ENCODE measurements around the gene DNAJB14.

The DNAJB14 gene

DNA sequence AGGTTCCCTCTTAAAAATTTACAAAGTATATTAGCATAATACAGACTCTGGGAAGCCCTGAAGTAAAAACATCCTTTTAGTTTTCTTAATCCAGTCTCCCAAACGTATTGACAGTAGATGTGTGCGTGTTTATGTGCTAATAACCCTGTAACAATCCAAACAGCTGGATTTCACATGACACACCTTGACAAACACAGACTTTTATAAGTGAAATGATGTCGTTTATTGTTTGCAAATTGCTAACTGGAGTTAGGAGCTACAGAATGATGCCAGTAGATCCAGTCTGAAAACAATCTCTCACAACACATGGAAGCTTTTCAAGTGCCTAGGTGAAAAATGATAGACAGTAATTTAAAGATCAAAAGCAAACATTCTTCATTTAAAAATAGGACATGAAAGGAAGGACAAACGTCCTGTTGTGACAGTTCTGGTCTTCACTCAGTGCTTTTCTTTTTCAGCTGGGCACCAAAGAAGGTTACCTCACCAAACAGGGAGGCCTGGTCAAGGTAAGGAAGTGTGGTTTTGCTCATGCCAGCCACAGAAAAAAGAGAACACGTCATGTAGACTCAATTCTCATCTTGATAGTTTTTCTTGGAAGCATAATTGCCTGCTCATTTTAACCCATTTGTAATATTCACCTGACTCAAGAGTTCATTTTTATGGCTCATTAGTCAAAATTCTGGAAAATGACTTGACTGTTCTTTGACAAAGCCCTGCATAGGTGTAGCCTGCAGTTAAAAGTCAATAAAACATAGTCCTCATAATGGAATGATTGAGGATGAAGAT lies 85.1 kb downstream of the DNAJB14 start:
- no peak for DNase-seq

DNA sequence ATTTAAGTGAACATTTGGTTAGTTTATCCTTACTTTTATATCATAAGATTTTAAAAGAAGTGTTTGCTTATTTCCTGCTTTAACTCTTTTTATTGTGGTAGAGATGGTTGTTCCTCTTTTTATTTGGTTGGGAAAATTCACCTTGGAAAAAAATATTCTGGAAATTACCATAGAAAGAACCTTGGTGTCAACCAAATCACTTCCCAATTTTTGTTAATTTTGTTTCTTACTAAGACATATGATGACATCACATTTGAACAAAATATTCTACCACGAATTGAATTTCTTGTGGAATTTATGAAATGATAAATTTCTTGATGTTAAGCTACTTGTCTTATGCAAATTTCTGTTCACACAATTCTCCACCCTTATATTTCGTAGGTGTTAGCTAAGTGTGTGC lies 85.9 kb downstream of the DNAJB14 start:
- DNase-seq = no peak

DNA sequence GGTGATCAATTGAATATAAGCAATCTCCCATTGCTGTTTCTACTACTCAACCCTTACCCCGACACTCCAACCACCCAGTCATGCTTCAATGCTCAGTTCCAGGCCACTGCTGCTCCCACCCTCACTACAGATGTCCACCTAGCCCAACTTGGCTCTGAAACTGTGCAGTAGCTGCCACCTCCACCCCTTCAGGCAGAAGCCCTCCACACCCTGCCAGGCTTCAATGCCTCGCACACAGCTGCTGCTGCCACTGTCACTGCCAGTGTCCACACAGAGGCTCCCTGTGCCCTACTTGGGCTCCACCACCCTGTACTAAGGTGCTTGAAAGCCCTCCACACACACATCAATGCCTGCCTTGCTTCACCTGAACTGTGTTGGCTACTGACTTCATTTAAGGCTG lies 86.8 kb downstream of the DNAJB14 start:
- no peak for DNase-seq

DNA sequence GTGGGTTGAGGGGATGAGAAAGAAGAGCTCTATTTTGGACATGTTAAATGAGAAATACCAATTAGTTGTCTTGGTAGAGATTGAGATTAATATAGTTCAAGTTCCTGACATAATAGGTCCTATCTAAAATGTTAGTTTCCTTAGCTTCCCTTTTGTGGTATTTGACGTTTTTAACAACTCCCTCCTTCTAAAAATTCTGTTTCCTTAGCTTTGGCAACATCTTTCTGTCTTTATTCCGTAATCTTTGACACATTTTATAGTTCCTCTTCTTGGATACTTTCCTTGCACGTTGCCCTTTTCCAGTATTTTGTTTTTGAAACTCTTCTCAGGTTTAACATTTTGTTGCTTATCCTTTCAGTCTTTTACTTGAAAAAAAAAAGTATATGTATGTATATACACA lies 89.1 kb downstream of the DNAJB14 start:
- no peak for DNase-seq

DNA sequence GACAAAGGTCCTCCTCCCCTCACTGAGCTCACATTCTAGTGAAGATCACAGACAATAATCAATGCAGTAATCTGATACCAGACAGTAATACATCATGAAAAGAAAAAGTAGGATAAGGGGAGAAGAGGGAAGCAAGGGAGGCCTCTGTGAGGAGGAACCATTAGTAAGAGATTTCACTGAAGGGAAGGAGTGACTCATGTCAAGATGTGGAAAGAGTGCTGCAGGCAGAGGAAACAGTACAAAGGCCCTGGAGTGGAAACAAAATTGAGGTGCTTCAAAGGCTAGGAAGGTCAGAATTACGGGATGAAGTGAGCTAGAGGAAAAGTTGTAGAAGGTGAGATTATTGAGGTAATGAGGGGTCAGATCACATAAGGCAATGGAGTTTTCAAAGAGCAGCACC lies 90.3 kb downstream of the DNAJB14 start:
- no peak for DNase-seq

DNA sequence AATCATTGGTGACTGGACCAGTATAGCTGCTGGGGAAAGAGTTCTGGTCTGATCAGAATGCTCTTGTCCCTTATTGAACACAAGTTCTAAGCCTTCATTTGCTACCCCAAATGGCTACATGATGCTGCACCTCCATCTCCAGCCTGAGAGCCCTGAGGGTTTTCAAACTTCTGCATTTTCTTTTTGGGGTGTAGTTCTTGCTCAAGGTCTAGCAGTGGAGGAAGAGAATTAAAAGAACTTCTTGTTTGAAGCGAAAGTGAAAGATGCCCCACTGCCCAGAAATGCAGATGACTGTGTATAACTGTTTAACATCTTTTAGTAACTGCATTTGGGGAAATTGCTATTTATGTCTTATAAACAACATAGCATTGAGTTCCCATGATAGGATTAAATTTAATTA lies 90.7 kb downstream of the DNAJB14 start:
- DNase-seq = no peak

DNA sequence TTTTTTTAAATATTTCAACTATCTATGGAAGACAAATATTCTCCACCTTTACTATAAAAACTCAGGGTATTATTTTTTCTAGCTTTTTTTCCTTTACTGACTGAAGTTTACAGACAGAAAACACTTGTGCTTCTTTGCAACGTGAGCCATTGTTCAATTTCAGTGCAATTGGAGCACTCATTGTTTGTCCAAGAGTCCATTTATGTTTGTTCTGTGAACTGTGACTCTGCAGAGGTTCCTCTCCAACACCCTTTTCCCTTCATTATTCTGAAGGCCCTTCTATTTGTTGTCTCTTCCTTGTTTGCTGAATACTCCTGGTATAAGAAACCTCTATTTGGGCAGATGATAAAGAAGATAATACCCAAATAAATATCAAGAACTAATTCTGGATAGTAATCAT lies 92.4 kb downstream of the DNAJB14 start:
- DNase-seq = no peak

DNA sequence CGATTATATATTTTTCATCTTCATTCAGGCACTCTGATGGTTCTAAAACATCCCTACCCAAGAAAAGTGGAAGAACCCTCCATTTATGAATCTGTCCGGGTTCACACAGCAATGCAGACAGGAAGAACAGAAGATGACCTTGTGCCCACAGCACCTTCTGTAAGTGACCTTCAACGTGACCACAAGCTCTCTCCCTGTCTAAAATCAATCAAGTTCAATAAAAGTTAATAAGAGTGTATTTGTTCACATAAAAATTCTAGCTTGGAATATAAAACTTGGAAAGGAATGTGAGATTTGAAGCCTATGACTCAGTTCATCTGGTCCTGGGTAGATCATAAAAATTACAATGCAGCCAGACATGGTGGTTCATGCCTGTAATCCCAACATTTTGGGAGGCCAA lies 93.2 kb downstream of the DNAJB14 start:
- DNase-seq = no peak

DNA sequence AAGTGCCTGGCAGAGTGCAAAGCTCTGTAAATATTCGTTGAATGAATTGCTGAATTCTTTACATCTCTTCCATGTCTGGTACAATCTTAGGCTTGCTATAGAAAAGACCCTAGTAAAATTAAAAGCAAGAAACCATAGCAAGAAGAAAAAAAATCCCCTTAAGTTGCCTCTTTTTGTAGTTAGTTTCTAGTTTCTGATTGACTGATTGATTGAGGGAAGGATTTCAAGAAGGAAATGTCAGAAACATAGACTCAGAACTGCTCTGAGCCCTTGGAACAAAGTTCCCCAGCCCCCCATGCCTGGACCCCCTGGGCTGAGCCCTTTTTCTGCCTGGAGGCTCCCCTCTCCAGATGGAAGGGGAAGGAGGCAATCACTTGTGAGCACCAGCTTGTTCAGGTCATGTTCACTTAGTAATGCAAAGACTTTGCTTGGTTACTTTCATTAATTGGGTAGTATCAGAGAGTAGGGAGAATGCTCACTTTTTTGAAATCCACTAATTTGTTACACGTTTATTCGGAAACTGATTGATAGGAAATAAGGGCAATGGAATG lies 94.1 kb downstream of the DNAJB14 start:
- DNase-seq = no peak

DNA sequence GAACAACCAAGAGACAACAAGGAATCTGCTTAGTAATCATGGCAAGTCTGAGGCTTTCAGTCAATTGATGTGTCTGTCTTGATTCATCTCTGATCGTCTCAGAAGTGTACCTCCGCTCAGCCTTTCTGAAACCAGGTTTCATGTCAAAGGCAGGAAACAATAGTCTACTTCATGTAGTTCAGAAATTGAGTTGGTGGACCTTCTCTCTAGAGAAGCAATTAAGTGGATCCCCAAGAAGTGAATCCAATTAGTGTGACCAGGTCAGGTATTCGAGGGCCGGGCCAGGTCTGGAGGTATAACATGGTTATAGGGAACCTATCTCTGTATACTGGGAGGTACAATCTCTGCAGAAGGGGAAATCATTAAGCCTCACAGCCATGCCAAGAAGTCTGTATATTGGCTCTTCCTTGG lies 97.8 kb downstream of the DNAJB14 start:
- no peak for DNase-seq

DNA sequence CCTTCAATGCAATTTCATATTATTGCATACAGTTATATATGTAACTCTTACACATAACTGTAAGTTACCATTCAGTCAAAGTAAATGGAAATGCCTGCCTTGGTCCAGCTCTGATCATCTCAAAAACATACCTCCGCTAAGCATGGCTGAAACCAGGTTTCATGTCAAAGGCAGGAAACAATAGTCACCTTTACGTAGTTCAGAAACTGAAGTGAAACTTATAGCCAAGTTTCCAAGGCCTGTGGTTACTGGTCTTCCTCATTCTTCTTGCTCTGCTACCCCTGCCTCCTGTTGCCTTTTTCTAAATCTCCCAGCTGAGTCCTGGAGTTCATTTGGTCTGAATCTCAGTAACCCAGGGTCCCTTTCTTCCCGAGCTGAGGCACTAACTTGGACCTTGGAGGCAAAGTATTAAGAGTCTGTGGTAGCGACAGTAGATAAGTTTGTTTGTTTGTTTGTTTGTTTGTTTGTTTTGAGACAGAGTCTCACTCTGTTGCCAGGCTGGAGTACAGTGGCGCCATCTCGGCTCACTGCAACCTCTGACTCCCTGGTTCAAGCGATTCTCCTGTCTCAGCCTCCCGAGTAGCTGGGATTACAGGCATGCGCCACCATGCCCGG lies 98.9 kb downstream of the DNAJB14 start:
- no peak for DNase-seq

DNA sequence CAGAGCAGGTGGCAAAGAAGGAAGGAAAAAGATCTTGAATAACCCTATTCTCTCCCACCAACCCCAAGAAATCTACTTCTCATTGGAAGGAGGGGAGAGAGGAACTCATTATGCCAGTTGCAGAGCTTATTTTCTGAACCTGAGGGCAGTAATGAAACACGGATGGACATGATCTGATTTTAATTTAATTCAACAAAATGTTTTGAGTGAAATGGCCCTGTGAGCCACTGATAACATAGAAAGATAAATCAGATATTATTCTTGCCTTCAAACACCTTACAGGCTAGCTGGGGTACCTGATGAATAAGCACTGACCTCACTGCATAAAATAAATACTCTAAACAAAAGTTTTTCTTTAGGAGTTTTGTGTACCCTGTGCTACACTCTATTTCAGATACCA lies 99.5 kb downstream of the DNAJB14 start:
- no peak for DNase-seq
